GM12878 (cell line): Measurements from ENCODE around the gene CACNB3. TPM values are rescaled to one million over a fixed set of nuclear protein-coding genes. Genes with fewer than 3 reads are reported as not detected.
A peak's percentile ranks its signal among the peaks of the same experiment; 100 is the strongest.

Source experiments
- BHLHE40 ChIP-seq, 2 experiments: fragments of 450-650 bp in 1 of 2; IDR thresholded peaks; 2 replicates each; pipeline ENCODE4 v1.6.1; 2011 to 2017; ENCODE audit warnings: low read depth in 2 of 2, borderline replicate concordance in 1 of 2, improper control_type of control experiment in 1 of 2, low read length in 1 of 2, mild to moderate bottlenecking in 1 of 2
- CBFB ChIP-seq: IDR thresholded peaks from 2 replicates; pipeline ENCODE4 v1.6.1; 2016; ENCODE audit warnings: antibody characterized with exemption, low read depth
- DPF2 ChIP-seq: fragments of 450-650 bp; IDR thresholded peaks from 2 replicates; pipeline ENCODE4 v1.6.1; 2017; ENCODE audit warnings: mild to moderate bottlenecking
- JUNB ChIP-seq: IDR thresholded peaks from 2 replicates; pipeline ENCODE4 v1.6.1; 2016; ENCODE audit warnings: antibody characterized with exemption, mild to moderate bottlenecking
- PML ChIP-seq: IDR thresholded peaks from 2 replicates; pipeline ENCODE4 v1.6.1; 2012; ENCODE audit warnings: low read length, inconsistent platforms
- POLR2A ChIP-seq: IDR thresholded peaks from 2 replicates; pipeline ENCODE4 v1.6.1; 2011; ENCODE audit warnings: low read depth, mild to moderate bottlenecking, low read length
- TBL1XR1 ChIP-seq: IDR thresholded peaks from 2 replicates; pipeline ENCODE4 v1.6.1; 2012; ENCODE audit warnings: low read depth, low read length, improper control_type of control experiment
- TCF3 ChIP-seq: IDR thresholded peaks from 2 replicates; pipeline ENCODE4 v1.6.1; 2012; ENCODE audit warnings: low read depth, mild to moderate bottlenecking, low read length, borderline replicate concordance; ENCODE audit not compliant: insufficient read depth
- WRNIP1 ChIP-seq: IDR thresholded peaks from 2 replicates; pipeline ENCODE4 v1.6.1; 2011; ENCODE audit warnings: low read depth, low read length, improper control_type of control experiment, borderline replicate concordance
- ZNF592 ChIP-seq: fragments of 450-650 bp; IDR thresholded peaks from 2 replicates; pipeline ENCODE4 v1.6.1; 2017; ENCODE audit warnings: mild to moderate bottlenecking, moderate library complexity
- polyA plus RNA-seq, 11 experiments: library from polyadenylated mRNA; depleted of rRNA in 4 of 11; unstranded in 6 of 11; stranded (reverse) in 5 of 11; fragments of >200 nt; fragmentation: Nextera tagmentation in 4 of 11; fragmentation: Illumina TruSeq in 1 of 11; extraction: Ambion mirVana in 4 of 11; extraction: Trizol in 1 of 11; gene quantifications; 1 replicate in 1 of 11; 2 replicates in 10 of 11; pipeline versions ENCODE4 v1.2.1 to v1.2.3, GENCODE V29; 2011 to 2016; ENCODE audit warnings: inconsistent platforms in 2 of 11, missing spikeins in 2 of 11, low read depth in 1 of 11
- total RNA-seq, 4 experiments: library from RNA; depleted of rRNA in 3 of 4; stranded (reverse); fragments of >200 nt in 3 of 4; fragmentation: Illumina TruSeq in 1 of 4; extraction: Trizol in 1 of 4; gene quantifications; 2 replicates each; pipeline versions ENCODE4 v1.2.1 to v1.2.3, GENCODE V29; 2013 to 2021

Gene CACNB3
- total and polyA plus RNA-seq, 10 of the 15 experiments (the other 5 are each of a cell fraction or from before 2014, with no cell fraction given) = 0.78 to 5.0 (median 1.7) TPM

- TF ChIP-seq DPF2 = peak; percentile 69
- TF ChIP-seq CBFB = peak; percentile 70; the same call in 1 of the 2 replicates
- TF ChIP-seq TBL1XR1 = no peak; the same call in 1 of the 2 replicates
- TF ChIP-seq TCF3 = peak; percentile 87; the same call in 1 of the 2 replicates
- peak; percentile 24; the same call in 1 of the 2 replicates for TF ChIP-seq JUNB
- TF ChIP-seq WRNIP1 = no peak
- peak; percentile 95 for TF ChIP-seq PML
- peak in 1 of 2 experiments; percentile 28; a peak in 1 of 4 replicates for TF ChIP-seq BHLHE40 (IDR thresholded peaks at IDR 0.05; ENCODE audit: borderline replicate concordance in 1 of 2, low read depth in 2 of 2, low read length in 1 of 2)
- peak; percentile 99 for TF ChIP-seq POLR2A
- TF ChIP-seq ZNF592 = no peak
Observed at GRCh38 chr12:48865281-48866051, 47.2 kb downstream of the CACNB3 start, which contains the start of gene RND1 (continued).
